GM19328 (cell line): ENCODE results near the gene GUCA2B.

Source experiments
- ATAC-seq: cut with Tn5 transposase; IDR thresholded peaks from one replicate; pipeline ENCODE4 v1.9.1; 2021; ENCODE audit warnings: mild to moderate bottlenecking, moderate library complexity; ENCODE audit not compliant: unreplicated experiment

GUCA2B gene

DNA sequence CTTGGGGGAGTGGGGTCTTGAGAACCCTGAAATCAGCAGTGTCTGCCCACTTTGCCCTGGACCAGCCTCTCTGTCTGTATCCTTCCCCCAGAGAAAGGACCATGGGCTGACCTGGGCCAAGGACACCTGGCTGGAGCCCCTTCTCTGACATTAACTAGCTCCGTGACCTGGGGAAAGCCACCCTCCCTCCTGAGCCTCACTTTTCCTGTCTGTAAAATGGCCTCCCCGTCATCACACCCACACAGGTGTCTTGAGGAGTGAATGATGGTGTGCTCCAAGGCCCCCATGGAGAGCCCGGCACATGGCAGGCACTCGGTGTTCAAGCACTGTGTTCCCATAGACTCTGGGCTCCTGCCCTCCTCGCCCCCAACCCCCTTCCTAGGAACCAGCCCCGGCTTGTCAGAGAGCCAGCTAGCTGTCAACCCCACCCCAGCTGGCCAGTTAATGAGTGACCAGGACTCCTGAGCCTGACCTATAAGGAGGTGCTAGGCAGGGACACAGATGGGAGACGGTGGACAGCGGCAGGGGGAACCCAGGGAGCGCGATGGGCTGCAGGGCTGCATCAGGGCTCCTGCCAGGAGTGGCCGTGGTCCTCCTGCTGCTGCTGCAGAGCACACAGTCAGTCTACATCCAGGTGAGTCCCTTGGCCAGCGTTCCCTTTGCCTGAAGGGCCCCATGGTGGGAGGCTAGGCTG lies at the start of gene GUCA2B:
TSS of gene GUCA2B (plus strand) at position 504 of the 694 bp plus-strand sequence. CDS start at position 545, 41 bp downstream.
- no peak for ATAC-seq

DNA sequence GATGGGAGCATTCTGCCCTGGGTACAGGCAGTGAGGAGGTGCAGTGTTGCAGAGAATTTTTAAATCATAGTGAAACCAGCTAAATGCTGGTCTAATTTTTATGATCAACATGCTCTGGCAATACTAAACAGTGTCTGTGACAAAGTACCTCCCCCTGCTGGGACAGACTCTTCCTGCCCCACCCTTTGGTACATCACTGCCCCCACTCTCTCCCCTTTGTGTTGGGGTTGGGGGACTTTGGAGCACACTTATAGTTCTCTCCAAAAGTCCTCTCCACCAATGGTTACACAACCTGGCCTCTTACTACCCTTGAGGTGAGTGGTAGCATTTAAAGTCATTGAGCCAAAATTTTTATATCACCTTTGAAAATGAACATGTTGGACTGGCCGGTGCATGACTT lies 48.2 kb upstream of the GUCA2B start:
- no peak for ATAC-seq

DNA sequence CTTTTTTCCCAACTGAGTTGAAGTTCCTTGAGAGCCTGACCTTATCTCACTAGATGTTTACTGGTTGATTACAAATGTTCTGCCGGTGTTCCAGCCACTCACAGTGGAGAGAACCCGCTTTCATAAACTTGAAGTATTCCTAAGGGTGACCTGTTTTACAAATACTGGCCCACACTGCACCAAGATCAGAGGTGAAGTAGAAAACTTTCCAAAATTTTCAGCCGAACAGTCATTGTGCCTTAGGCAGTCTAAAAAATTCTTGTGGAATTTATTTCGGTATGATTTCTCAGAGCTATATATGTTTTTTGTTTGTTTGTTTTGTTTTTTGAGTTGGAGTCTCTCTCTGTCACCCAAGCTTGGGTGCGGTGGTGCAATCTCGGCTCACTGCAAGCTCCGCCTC lies 44.9 kb upstream of the GUCA2B start:
- no peak for ATAC-seq

DNA sequence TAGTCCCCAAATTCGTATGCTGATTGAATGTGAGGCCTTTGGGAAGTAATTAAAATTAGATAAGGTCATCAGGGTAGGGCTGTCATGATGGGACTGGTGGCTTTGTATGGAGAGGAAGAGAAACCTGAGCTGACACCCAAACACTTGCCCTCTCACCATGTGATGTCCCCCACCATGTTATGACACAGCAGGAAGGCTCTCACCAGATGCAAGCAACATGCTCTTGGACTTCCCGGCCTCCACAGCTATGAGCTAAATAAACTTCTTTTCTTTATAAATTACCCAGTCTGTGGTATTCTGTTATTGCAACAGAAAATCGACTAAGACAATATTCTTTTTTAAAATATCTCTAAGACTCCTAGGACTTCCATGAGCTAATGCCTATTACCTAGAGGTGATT lies 43.6 kb upstream of the GUCA2B start:
- ATAC-seq, result no peak

DNA sequence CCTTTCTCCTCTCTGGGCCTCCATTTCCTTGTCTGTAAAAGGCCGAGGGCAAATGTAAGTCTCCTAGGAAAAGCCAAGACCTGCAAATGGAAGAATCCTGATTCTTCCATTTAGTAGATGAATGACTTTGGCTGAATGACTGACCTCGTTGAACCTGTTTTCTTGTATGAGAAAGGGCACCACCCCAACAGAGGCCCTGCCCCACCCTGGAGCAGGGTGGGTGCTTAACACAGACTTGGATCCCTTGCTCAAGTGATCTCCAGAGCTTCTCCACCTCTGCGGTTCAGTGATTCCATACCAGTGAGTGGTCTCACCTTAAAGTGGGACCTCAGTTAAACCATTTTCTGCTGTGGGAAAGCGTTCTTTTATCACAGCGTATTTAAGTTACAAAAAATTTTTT lies 39.0 kb upstream of the GUCA2B start:
- no peak for ATAC-seq

DNA sequence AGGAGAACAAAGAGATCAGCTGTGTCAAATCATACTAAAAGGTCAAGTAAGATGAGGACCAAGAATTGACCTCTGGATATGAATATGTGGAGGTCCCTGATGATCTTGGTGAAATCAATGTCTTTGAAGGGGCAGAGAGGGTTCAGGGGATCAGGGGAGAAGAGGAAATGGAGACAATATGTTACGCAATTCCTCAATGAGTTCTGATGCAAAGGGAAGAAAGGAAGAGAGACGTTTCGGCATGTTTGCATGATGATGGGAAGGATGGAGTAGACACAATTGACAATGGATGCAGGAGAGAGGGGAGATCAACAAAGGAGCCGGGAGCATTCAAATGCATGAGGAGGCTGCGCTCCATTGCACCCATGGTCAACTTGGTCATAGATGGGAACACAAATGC lies 36.0 kb upstream of the GUCA2B start:
- no peak for ATAC-seq

DNA sequence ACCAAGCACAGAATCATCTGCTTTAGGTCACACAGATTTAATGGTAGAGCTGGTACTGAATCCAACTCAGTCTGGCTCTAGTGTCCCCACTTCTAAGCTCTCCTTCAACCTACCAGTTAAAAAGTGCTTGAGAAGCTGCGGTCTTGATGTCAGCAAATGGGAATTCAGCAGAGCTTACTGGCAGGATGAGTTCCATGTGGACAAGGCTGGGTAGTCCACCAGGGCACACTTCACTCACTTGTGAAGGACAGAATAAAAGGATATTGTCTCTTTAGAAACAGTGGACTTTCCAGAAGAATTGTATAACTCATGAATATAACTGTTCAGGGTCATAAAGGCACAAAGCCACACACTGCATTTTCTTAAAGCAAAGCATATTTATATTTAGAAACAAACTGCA lies 35.1 kb upstream of the GUCA2B start:
- ATAC-seq, result no peak

DNA sequence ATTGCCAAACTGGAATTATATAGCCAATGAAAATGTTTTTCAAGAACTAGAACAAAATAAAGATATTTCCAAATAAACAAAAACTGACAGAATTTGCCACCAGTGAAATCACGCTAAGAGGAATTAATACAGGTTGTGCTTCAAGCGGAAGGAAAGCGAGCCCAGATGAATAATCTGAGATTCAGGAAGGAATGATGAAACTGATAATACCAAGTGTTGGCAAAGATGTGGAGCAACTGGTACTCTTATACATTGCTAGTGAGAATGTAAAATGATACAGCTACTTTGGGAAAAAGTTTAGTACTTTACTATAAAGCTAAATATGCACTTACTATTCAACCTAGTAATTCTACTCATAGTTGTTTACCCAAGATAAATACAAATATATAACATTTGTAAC lies 30.8 kb upstream of the GUCA2B start:
- ATAC-seq, result no peak

DNA sequence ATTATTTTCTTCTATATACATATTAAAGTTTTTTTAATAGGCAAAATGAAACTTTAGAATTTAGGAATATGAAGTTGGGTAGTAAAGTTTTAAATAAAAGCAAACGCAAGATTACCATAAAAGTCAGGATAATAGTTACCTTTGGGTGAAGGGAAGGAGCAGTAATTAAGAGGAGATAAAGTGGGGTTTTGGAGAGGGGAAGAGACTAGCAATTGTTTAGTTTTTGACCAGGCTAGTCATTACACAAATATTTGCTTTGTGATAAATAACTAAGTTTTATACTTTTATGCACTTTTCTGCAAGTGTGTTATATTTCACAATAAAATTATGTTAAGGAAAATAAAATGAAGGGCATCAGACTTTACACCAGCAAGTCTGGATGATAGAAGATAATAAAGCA lies 27.7 kb upstream of the GUCA2B start:
- ATAC-seq, result no peak

DNA sequence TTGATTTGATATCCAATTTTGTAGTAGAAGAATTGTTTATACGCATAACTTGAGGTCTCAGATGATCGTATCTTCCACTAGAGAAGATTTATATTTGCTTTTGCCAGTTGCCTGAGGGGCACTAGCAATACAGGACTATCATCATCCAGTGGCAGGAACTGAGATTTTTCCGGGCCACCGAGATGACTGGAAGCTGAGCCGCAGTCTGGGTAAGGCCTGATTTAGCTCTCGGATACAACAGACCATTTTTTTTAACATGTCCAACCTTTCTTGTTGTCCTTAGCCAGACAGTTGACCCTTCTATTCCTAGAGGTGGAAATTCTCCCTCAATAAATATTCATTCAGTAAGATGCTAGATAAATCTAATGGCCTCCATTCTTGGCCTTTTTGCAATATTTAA lies 25.4 kb upstream of the GUCA2B start:
- no peak for ATAC-seq

DNA sequence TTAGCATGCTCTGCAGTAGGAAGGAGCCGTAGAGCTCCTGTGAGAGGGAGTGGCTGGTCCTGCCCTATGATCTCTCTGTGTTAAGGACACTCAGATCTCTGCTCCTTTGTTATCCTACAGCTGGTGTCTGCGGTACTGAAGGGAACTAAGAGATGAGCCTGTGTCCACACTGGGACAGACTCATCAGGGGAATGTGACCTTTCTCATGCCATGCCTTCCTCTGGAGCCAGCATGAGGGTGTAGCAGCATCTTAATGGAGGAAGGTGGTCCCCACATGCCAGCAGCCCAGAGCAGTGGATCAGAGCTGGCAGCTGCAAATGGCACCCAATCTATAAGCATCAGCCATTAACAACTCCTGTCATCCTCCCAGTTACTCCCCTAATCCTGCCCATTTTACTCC lies 24.7 kb upstream of the GUCA2B start:
- no peak for ATAC-seq

DNA sequence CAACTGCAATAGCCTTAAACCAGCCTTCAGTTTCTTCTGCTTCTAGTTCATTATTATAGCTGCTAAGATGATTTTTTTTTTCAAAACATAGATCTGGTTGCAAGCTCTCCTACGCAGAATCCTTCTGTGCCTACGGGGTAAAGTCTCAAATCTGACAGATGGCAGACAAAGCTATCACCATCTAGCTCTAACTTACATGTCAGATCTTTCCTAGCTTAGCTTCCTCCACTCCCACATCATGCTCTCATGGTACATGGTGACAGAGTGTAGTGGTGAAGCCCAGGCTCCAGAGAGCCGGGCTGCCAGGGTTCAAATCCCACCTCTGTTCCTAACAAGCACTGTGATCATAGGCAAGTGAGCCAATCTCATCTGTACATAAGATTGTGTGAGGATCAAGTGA lies 24.2 kb upstream of the GUCA2B start:
- no peak for ATAC-seq

DNA sequence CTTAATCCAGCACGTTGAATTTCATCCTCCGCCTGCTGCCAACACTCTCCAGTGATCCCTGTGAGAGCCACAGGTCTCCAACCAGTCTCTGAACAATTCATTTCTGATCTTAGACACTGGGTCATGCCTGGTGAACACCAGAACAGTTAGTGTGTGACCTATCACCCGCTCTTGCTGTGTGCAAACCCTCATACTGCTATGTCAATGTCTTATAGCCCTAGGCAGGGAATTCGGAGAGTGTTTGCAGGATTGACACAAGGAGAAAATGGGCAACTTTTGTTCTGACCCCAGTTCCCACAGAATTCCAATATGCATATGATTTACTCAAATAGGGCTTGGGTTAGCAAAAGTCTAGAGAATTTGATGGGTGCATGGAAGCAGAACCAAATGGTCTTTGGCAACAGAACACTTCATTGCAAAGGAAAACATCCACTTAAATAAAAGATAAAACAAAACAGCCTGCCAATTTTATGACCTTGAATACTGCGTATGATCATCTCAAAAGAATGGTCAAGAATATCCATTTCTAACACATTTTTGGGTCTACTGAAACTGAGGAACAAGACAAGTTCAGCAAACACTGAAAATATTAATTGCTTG lies 23.0 kb upstream of the GUCA2B start:
- ATAC-seq, result no peak

DNA sequence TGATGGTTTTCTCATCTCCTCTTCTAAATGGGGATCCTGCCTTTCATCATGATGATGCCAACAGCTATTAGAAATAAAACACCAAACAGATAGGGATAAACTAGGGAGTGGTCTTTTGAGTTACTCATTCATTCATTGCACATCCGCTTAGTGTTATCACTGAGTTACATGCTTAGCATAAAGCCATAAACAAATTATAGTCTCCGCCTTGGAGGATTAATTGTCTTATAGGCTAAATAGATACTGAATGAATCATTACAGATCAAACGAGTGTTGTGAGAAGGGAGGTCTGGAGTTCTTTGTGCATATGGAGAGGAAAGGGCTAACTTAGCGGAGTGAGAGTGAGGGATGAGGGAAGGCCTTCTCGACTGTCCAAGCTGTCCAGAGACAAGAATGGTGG lies 19.8 kb upstream of the GUCA2B start:
- ATAC-seq, result no peak

DNA sequence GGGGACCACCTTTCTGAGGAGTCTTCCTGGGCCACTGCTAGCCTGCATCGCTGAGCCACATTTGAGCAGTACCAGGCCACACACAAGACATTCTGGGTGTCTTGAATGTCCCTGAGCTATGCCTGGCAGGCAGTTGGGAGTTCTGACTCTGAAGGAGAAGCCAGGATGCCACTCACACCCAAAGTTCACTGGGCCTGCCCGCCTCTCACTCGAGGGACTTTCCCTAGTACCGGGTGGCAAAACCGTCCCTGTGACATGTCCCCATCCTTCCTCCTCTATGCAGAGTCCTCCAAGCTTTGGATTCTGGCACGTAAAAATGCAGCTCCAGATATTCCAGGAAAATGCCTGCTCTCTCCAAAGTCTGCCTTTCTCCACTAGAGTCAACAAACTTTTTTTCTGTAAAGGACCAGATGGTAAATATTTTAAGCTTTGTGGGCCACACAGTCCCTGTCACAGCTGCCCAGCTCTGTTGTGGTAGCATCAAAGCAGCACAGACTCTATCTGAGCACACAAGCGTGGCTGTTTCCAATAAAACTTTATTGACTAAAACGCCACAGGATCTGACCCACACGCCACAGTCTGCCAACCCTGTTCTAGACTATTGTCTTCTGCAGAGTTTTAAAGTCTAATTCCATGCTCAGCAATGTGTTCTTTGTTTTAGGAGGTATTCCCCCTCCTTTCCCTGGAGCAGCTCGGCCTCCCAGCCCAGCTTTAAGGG lies 19.2 kb upstream of the GUCA2B start:
- no peak for ATAC-seq

DNA sequence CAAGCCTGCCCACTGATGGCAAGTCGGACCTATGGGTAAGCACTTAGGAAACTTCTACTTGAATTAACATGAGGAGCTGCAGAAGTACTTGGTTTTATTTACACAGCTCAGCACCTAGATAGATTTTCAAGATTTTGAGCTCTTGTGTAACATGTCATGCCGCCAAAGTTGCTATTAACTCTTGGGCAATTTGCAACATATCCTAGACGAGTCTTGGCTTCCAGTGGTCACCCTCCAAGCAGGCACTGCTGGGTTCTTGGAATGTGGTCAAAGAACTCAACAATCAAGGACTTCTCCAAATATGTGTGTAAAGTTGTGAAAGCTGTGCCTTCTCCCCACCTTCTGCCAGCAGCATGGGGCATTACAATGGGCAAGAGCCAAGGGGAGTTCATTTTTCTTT lies 17.8 kb upstream of the GUCA2B start:
- no peak for ATAC-seq

DNA sequence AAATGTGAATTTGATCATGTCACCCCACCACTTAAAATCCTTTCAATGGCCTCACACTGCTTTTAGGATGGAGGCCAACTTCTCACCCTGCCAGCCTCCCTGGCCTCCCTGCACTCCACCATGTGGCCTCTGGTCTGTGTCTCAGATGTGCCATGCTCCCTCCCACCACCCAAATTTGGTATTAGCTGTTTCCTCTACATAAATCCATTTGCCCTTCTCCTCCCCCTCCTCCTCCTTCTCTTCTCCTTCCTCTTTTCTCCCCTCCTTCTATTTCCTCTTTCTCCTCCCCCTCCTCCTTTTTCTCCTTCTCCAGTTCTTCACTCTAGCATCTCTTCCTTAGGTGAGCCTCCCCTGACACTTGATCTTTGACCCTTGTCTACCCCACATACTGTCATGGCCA lies 16.7 kb upstream of the GUCA2B start:
- ATAC-seq, result no peak

DNA sequence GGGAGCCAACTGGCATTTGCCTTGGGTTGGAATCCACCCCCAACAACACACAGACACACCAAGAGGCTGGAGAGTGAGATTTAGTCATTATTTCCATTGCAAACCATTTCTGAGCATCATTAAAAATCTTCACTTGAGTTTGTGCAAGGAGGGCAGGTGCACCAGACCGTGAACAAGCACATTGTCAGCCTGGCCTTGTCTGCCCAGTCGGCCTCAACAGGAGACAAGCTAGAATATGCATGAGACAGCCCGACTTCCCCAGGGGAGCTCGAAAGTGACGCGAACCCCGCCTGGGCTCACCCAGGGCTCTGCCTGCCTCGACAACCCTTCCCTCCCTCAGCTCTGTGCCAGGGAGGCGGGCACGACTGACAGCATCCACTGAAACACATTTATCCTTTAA lies 15.4 kb upstream of the GUCA2B start:
- ATAC-seq, result no peak

DNA sequence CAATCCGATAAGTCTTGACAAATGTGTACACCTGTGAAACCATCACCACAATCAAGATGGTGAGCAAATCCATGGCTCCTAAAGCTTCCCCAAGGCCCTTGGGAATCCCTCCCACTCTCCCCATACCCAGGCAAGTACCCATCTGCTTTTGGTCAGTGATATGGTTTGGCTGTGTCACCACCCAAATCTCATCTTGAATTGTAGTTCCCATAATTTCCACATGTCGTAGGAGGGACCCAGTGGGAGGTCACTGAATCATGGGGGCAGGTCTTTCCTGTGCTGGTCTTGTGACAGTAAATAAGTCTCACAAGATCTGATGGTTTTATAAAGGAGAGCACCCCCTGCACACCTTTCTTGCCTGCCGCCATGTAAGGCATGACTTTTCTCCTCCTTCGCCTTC lies 14.6 kb upstream of the GUCA2B start:
- no peak for ATAC-seq

DNA sequence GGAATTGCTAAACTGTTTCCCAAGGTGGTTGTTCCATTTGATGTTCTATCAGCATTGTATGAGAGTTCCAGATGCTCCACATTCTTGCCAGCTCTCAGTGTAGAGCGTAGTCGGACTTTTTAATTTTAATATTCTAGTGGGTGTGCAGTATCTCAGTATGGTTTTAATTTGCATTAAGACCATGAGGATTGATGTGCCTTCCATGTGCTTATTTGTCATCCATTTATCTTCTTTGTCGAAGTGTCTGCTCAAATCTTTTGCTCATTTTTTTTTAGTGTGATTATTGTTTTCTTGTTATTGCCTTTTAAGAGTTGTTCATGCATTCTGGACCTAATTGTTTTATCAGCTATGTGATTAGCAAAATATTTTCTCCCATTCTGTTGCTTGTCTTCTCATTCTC lies 13.8 kb upstream of the GUCA2B start:
- no peak for ATAC-seq

DNA sequence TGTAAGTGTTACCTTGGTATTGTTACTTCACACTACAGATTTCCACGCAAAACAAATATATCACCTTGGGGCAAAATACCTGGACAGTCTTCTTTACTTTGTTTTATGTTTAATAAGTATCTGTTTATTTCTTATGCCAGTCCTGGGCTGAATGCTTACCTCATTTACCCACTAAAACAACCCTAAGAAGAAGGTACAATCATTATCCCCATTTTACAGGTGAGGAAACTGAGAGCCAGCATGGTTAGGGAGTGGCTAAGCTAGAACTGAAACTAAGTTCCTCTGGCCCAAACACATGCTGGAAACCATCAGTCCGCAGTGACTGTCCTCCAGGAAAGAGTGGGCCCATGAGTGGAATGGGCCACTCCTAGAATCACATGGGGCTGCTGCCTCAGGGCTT lies 13.0 kb upstream of the GUCA2B start:
- no peak for ATAC-seq

DNA sequence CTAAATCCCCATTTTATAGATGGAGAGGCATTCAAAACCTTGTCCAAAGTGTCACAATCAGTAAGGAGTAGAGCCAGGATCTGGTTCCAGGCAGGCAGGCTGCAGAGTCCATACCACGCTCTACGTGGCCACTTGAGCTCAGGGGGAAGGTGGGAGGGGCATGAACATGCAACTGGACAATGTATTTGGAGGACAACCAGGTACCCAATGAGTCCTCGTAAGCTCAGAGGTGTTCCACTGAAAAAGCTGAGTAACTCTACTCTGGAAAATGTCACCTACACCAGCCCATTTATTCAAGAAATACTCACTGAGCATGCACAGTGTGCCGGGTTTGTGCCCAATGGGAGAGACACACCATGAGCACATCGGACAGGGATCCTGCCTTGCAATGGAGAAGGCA lies 11.2 kb upstream of the GUCA2B start:
- ATAC-seq, result no peak
